ENCODE measurements around the gene DCHS2.

The DCHS2 gene

GRCh38 chr4:154456240-154456639 lies 35.4 kb downstream of the DCHS2 start:
- WGBS = 75% methylated on average over 6 of the region's 6 CpGs
- no peak overlapping the region for H2AK5ac ChIP-seq (ENCODE audit: low read length, severe bottlenecking)
- H4K8ac ChIP-seq (ENCODE audit: low read length) = no peak overlapping the region
- H4K91ac ChIP-seq (ENCODE audit: low read length) = no peak overlapping the region
- H3K4me1 ChIP-seq (ENCODE audit: control insufficient read depth, insufficient read depth, low read depth, low read length) = no peaks in the 10 kb centered on the region
- H3K14ac ChIP-seq (ENCODE audit: low read length in 2 of 2) = no peak overlapping the region
- H2BK120ac ChIP-seq (ENCODE audit: low read depth, low read length) = no peak overlapping the region
- H3K4me2 ChIP-seq (ENCODE audit: low read length, poor library complexity, severe bottlenecking) = no peak overlapping the region
- no peaks in the 10 kb centered on the region for H3K36me3 ChIP-seq (ENCODE audit: control insufficient read depth in 1 of 2, insufficient read depth in 2 of 2, low read depth in 1 of 2, low read length in 2 of 2)
- H3K9me3 ChIP-seq (ENCODE audit: control insufficient read depth, low read length) = no peaks in the 10 kb centered on the region
- H3K27ac ChIP-seq (ENCODE audit: low read length, poor library complexity, severe bottlenecking) = no peak overlapping the region
- H3K9ac ChIP-seq (ENCODE audit: low read length) = no peak overlapping the region
- no peaks in the 10 kb centered on the region for H3K27me3 ChIP-seq (ENCODE audit: control insufficient read depth in 1 of 2, insufficient read depth in 1 of 2, low read length in 2 of 2)
- no peak overlapping the region for H3K23ac ChIP-seq (ENCODE audit: low read length in 2 of 2)
- no peak overlapping the region for H2BK12ac ChIP-seq (ENCODE audit: low read length in 2 of 2)
- H2AFZ ChIP-seq (ENCODE audit: low read depth, low read length) = no peak overlapping the region
- H3K79me1 ChIP-seq (replicated peaks; ENCODE audit: low read length, poor library complexity, severe bottlenecking) = no peaks in the 10 kb centered on the region
- H2BK5ac ChIP-seq (ENCODE audit: low read depth, low read length, poor library complexity, severe bottlenecking) = no peak overlapping the region
- H3K18ac ChIP-seq (ENCODE audit: low read depth in 1 of 2, low read length in 2 of 2) = no peak overlapping the region
- no peak overlapping the region for H2BK15ac ChIP-seq (ENCODE audit: low read depth, poor library complexity, severe bottlenecking)
- no peak for DNase-seq
- H3K4me3 ChIP-seq (ENCODE audit: insufficient read depth in 1 of 2, low read depth in 1 of 2, low read length in 2 of 2) = no peak overlapping the region
- H3K4ac ChIP-seq (ENCODE audit: low read depth in 1 of 2, low read length in 2 of 2) = no peak overlapping the region

GRCh38 chr4:154455111-154455510 lies 36.5 kb downstream of the DCHS2 start:
- no peak overlapping the region for H4K91ac ChIP-seq (ENCODE audit: low read length)
- no peak overlapping the region for H3K9ac ChIP-seq (ENCODE audit: low read length)
- no peak overlapping the region for H3K14ac ChIP-seq (ENCODE audit: low read length in 2 of 2)
- H3K4me2 ChIP-seq (ENCODE audit: low read length, poor library complexity, severe bottlenecking) = no peak overlapping the region
- H2BK5ac ChIP-seq (ENCODE audit: low read depth, low read length, poor library complexity, severe bottlenecking) = no peak overlapping the region
- H3K27ac ChIP-seq (ENCODE audit: low read length, poor library complexity, severe bottlenecking) = no peak overlapping the region
- no peak overlapping the region for H3K18ac ChIP-seq (ENCODE audit: low read depth in 1 of 2, low read length in 2 of 2)
- H2AFZ ChIP-seq (ENCODE audit: low read depth, low read length) = no peak overlapping the region
- H2AK5ac ChIP-seq (ENCODE audit: low read length, severe bottlenecking) = no peak overlapping the region
- no peaks in the 10 kb centered on the region for H3K4me1 ChIP-seq (ENCODE audit: control insufficient read depth, insufficient read depth, low read depth, low read length)
- H4K8ac ChIP-seq (ENCODE audit: low read length) = no peak overlapping the region
- no peak overlapping the region for H3K4ac ChIP-seq (ENCODE audit: low read depth in 1 of 2, low read length in 2 of 2)
- no peak overlapping the region for H3K4me3 ChIP-seq (ENCODE audit: insufficient read depth in 1 of 2, low read depth in 1 of 2, low read length in 2 of 2)
- no peak overlapping the region for H3K23ac ChIP-seq (ENCODE audit: low read length in 2 of 2)
- H2BK12ac ChIP-seq (ENCODE audit: low read length in 2 of 2) = no peak overlapping the region
- H2BK120ac ChIP-seq (ENCODE audit: low read depth, low read length) = no peak overlapping the region
- H3K9me3 ChIP-seq (ENCODE audit: control insufficient read depth, low read length) = no peaks in the 10 kb centered on the region
- no peaks in the 10 kb centered on the region for H3K36me3 ChIP-seq (ENCODE audit: control insufficient read depth in 1 of 2, insufficient read depth in 2 of 2, low read depth in 1 of 2, low read length in 2 of 2)
- WGBS = 33% methylated on average over 1 of the region's 1 CpG
- H3K79me1 ChIP-seq (replicated peaks; ENCODE audit: low read length, poor library complexity, severe bottlenecking) = no peaks in the 10 kb centered on the region
- peaks cover 0 to under 1% of the 10 kb centered on the region in 2 experiments for H3K27me3 ChIP-seq (ENCODE audit: control insufficient read depth in 1 of 2, insufficient read depth in 1 of 2, low read length in 2 of 2)
- H2BK15ac ChIP-seq (ENCODE audit: low read depth, poor library complexity, severe bottlenecking) = no peak overlapping the region
- no peak for DNase-seq

- H3K18ac ChIP-seq (ENCODE audit: low read depth in 1 of 2, low read length in 2 of 2) = no peak overlapping the region
- no peaks in the 10 kb centered on the region for H3K9me3 ChIP-seq (ENCODE audit: control insufficient read depth, low read length)
- H3K4me3 ChIP-seq (ENCODE audit: insufficient read depth in 1 of 2, low read depth in 1 of 2, low read length in 2 of 2) = no peak overlapping the region
- DNase-seq = no peak
- H2AK5ac ChIP-seq (ENCODE audit: low read length, severe bottlenecking) = no peak overlapping the region
- H3K14ac ChIP-seq (ENCODE audit: low read length in 2 of 2) = no peak overlapping the region
- H2AFZ ChIP-seq (ENCODE audit: low read depth, low read length) = no peak overlapping the region
- H2BK15ac ChIP-seq (ENCODE audit: low read depth, poor library complexity, severe bottlenecking) = no peak overlapping the region
- H2BK12ac ChIP-seq (ENCODE audit: low read length in 2 of 2) = no peak overlapping the region
- H3K27ac ChIP-seq (ENCODE audit: low read length, poor library complexity, severe bottlenecking) = no peak overlapping the region
- H3K36me3 ChIP-seq (ENCODE audit: control insufficient read depth in 1 of 2, insufficient read depth in 2 of 2, low read depth in 1 of 2, low read length in 2 of 2) = no peaks in the 10 kb centered on the region
- no peak overlapping the region for H3K23ac ChIP-seq (ENCODE audit: low read length in 2 of 2)
- peaks cover 0 to 5% of the 10 kb centered on the region in 2 experiments for H3K27me3 ChIP-seq (ENCODE audit: control insufficient read depth in 1 of 2, insufficient read depth in 1 of 2, low read length in 2 of 2)
- no peak overlapping the region for H4K8ac ChIP-seq (ENCODE audit: low read length)
- no peak overlapping the region for H2BK120ac ChIP-seq (ENCODE audit: low read depth, low read length)
- H3K4me2 ChIP-seq (ENCODE audit: low read length, poor library complexity, severe bottlenecking) = no peak overlapping the region
- no peak overlapping the region for H2BK5ac ChIP-seq (ENCODE audit: low read depth, low read length, poor library complexity, severe bottlenecking)
- no peaks in the 10 kb centered on the region for H3K4me1 ChIP-seq (ENCODE audit: control insufficient read depth, insufficient read depth, low read depth, low read length)
- no peak overlapping the region for H3K9ac ChIP-seq (ENCODE audit: low read length)
- no peak overlapping the region for H4K91ac ChIP-seq (ENCODE audit: low read length)
- no peaks in the 10 kb centered on the region for H3K79me1 ChIP-seq (replicated peaks; ENCODE audit: low read length, poor library complexity, severe bottlenecking)
- no peak overlapping the region for H3K4ac ChIP-seq (ENCODE audit: low read depth in 1 of 2, low read length in 2 of 2)
Measured at GRCh38 chr4:154454710-154455109, 36.9 kb downstream of the DCHS2 start.

- no peak overlapping the region for H2BK15ac ChIP-seq (ENCODE audit: low read depth, poor library complexity, severe bottlenecking)
- H3K79me1 ChIP-seq (replicated peaks; ENCODE audit: low read length, poor library complexity, severe bottlenecking) = no peaks in the 10 kb centered on the region
- no peak overlapping the region for H3K4me3 ChIP-seq (ENCODE audit: insufficient read depth in 1 of 2, low read depth in 1 of 2, low read length in 2 of 2)
- DNase-seq = no peak
- H3K4me2 ChIP-seq (ENCODE audit: low read length, poor library complexity, severe bottlenecking) = no peak overlapping the region
- 71% methylated on average over 5 of the region's 5 CpGs for WGBS
- H3K9me3 ChIP-seq (ENCODE audit: control insufficient read depth, low read length) = no peaks in the 10 kb centered on the region
- no peak overlapping the region for H3K4ac ChIP-seq (ENCODE audit: low read depth in 1 of 2, low read length in 2 of 2)
- H3K36me3 ChIP-seq (ENCODE audit: control insufficient read depth in 1 of 2, insufficient read depth in 2 of 2, low read depth in 1 of 2, low read length in 2 of 2) = no peaks in the 10 kb centered on the region
- H2BK12ac ChIP-seq (ENCODE audit: low read length in 2 of 2) = no peak overlapping the region
- H3K14ac ChIP-seq (ENCODE audit: low read length in 2 of 2) = no peak overlapping the region
- no peak overlapping the region for H3K18ac ChIP-seq (ENCODE audit: low read depth in 1 of 2, low read length in 2 of 2)
- no peak overlapping the region for H2AFZ ChIP-seq (ENCODE audit: low read depth, low read length)
- no peak overlapping the region for H3K23ac ChIP-seq (ENCODE audit: low read length in 2 of 2)
- no peak overlapping the region for H2AK5ac ChIP-seq (ENCODE audit: low read length, severe bottlenecking)
- H2BK120ac ChIP-seq (ENCODE audit: low read depth, low read length) = no peak overlapping the region
- H4K91ac ChIP-seq (ENCODE audit: low read length) = no peak overlapping the region
- no peaks in the 10 kb centered on the region for H3K4me1 ChIP-seq (ENCODE audit: control insufficient read depth, insufficient read depth, low read depth, low read length)
- H3K9ac ChIP-seq (ENCODE audit: low read length) = no peak overlapping the region
- no peak overlapping the region for H4K8ac ChIP-seq (ENCODE audit: low read length)
- H3K27me3 ChIP-seq (ENCODE audit: control insufficient read depth in 1 of 2, insufficient read depth in 1 of 2, low read length in 2 of 2) = peaks cover 0 to 10% of the 10 kb centered on the region in 2 experiments
- no peak overlapping the region for H2BK5ac ChIP-seq (ENCODE audit: low read depth, low read length, poor library complexity, severe bottlenecking)
- no peak overlapping the region for H3K27ac ChIP-seq (ENCODE audit: low read length, poor library complexity, severe bottlenecking)
Measured at GRCh38 chr4:154452798-154453346, 38.7 kb downstream of the DCHS2 start.

All from mesenchymal stem cell (in vitro differentiated cells and primary cell).